GM10847 (cell line): ENCODE results near the gene ADAMTSL3.

Experiments used
- POLR2A ChIP-seq: IDR thresholded peaks from 2 replicates; pipeline ENCODE4 v1.6.1; 2011; ENCODE audit not compliant: insufficient read length; ENCODE audit errors: extremely low read depth

ADAMTSL3 gene

GRCh38 chr15:84034578-84035398, 380.9 kb downstream of the ADAMTSL3 start:
- no peak for TF ChIP-seq POLR2A

DNA sequence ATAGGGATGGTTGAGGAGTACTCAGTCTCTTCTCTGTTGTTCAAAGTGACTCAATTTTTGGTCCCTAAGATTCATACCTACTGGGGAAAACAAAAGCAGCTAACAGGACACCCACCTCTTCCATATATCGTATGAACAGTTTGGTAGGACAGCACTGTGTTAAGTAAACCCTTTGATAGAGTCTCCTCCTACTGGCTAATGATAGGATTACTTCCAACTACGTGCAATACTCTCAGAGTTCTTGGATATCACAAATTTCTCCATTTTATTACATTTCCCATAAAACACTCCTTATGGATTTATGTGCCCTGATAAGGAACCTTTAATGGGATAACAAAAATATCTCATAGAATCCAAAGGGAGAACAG, 381.5 kb downstream of the ADAMTSL3 start:
- TF ChIP-seq POLR2A = no peak

DNA sequence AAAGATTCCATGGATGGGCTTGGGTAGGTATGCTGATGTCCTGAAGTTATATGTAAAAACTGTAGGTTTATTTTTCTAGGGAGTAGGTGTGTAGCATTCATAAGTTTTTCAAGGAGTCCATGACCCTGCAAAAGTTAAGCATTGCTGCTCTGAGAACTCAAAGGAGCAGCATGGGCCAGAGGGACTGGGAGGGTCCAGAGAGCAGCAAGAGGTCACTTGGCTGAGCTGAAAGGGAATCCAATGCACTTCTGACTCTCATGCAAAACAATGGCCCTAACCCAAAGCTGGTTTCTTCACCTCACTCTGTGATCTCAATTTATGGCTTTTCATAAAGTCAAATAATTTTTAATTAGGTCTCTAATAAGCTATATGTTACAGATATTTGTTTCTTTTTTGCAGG, 383.4 kb downstream of the ADAMTSL3 start:
- TF ChIP-seq POLR2A = no peak

DNA sequence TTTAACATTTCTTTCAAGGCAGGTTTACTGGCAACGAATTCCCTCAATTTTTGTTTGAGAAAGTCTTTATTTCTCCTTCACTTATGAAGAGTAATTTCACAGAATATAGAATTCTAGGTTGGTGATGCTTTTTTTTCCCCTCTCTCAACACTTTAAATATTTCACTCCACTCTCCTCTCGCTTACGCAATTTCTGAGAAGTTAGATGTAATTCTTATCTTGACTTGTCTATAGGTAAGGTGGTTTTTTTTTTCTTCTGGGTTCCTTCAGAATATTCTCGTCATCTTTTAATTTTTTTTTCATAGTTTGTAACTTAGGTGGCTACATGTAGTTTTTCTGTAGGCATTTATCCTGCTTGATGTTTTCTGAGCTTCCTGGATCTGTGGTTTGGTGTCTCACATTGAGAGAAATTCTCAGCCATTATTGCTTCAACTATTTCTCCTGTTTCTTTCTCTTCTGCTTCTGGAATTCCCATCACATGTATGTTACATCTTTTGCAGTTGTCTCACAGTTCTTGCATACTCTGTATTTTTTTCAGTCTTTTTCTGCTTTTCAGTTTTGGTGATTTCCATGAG, 392.2 kb downstream of the ADAMTSL3 start:
- TF ChIP-seq POLR2A = no peak

GRCh38 chr15:84050076-84050475, 396.2 kb downstream of the ADAMTSL3 start:
- no peak for TF ChIP-seq POLR2A

DNA sequence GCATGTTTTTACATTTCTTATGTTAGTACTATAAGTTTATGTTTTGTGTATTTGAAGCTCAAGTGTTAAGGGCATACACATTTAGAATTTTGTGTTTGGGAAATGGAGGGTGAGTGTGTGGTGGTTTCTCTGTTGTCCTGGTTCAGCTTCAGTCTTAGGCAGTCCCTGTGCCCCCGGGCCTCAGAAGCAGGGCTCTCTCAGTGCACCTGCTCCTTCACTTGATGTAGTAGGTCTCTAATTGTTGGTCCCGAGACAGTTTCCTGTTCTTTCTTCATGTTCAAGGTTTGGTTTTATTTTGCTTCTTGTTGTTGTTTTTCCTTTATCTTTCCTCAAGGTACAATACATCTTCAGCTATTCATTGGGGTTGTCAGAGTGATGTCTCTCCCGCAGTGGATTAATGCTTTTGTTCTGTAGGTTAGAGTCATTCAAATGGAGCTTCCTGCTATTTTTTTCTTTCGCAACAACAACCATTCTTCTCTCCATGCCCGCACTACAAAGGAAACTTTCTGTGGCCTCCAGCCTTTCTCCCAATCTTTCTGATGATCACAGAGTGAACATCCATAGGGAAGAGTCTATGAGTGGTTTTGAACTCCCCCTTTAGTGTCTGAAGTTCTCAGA, 403.9 kb downstream of the ADAMTSL3 start:
- TF ChIP-seq POLR2A = no peak

DNA sequence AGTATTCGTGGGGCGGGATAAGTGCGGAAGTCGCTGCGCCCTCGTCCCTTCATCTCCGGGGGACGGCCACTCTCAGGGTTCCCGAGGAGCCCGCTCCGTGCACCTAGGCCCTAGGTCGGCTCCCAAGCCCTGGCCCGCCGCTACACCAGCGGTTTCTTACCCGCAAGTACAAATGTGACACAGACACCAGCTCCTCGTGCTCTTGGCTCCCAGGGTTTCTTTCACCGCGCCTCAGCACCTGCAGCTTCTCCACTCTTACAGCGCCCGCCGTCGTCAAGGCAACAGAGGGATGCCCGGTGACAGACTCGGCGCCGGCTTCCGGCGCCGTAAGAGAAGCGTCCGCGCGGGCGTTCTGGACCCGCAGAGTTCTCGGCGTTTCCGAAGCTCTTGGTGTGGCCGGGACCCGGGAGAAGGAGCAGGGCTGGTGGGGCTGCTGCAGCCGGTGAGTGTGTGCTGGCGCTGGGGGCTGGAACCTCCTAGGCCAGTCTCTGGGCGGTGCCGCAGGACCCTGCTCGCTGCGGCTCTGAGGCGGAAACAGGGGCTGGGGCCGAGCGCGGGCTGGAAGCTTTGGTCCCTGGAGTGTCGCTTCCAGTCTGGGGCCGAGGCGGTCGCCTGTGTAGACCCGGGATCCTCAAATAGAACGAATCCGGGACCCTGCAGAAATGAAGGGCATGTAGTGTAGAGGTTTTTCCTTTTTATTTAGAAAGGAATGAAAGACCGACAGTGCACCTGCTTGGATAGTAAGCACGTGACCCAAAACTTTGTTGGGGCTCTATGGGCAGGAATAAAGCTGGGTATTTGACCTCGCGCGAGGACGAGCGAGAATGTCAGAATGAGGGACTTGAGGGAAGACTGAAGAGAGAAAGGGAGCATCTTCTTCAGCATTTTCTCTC, 426.2 kb downstream of the ADAMTSL3 start:
- TF ChIP-seq POLR2A = no peak

- no peak for TF ChIP-seq POLR2A
These were observed 427.7 kb downstream of the ADAMTSL3 start for GRCh38 chr15:84081391-84082168.

GRCh38 chr15:84082739-84083138, 428.8 kb downstream of the ADAMTSL3 start:
- TF ChIP-seq POLR2A = no peak
